Neural progenitor cell (in vitro differentiated cells): ENCODE results near the gene F13B. TPM values are rescaled to one million over a fixed set of nuclear protein-coding genes. Genes with fewer than 3 reads are reported as not detected.
A peak's percentile ranks its signal among the peaks of the same experiment; 100 is the strongest.
"Not testable (repeated sequence)": the region's sequence is repeated elsewhere in the genome, so short reads cannot be mapped to it uniquely, and the experiment has no call there.

Experiments
- DNase-seq: peaks from one replicate; pipeline ENCODE4 v3.0.0-alpha.2; 2016; ENCODE audit warnings: low spot score
- H2AFZ ChIP-seq: fragments of 200-600 bp; sonication (generic); replicated peaks from 2 replicates; pipeline ENCODE4 v1.6.1; 2016; ENCODE audit warnings: antibody characterized with exemption
- H3F3A ChIP-seq: fragments of 200-600 bp; sonication (generic); 2 replicates; pipeline ENCODE4 v1.6.1; 2016; ENCODE audit warnings: antibody characterized with exemption, low read depth
- H3K27ac ChIP-seq: fragments of 200-600 bp; sonication (generic); 2 replicates; pipeline ENCODE4 v1.5.1; 2016; ENCODE audit warnings: mild to moderate bottlenecking
- H3K27me3 ChIP-seq: fragments of 200-600 bp; sonication (generic); 2 replicates; pipeline ENCODE4 v1.6.1; 2016; ENCODE audit warnings: mild to moderate bottlenecking, moderate library complexity
- H3K36me3 ChIP-seq: fragments of 200-600 bp; sonication (generic); 2 replicates; pipeline ENCODE4 v1.5.1; 2016
- H3K4me1 ChIP-seq: fragments of 200-600 bp; sonication (generic); 2 replicates; pipeline ENCODE4 v1.6.1; 2016; ENCODE audit warnings: mixed run types
- H3K4me2 ChIP-seq: fragments of 200-600 bp; sonication (generic); 2 replicates; pipeline ENCODE4 v1.6.1; 2016
- H3K4me3 ChIP-seq: fragments of 200-600 bp; sonication (generic); 2 replicates; pipeline ENCODE4 v1.5.1; 2016
- H3K79me2 ChIP-seq: fragments of 200-600 bp; sonication (generic); 2 replicates; pipeline ENCODE4 v1.6.1; 2016; ENCODE audit warnings: low read depth
- H3K9ac ChIP-seq: fragments of 200-600 bp; sonication (generic); 2 replicates; pipeline ENCODE4 v1.6.1; 2016
- H3K9me3 ChIP-seq: fragments of 200-600 bp; sonication (generic); 2 replicates; pipeline ENCODE4 v1.5.1; 2016; ENCODE audit warnings: low read depth
- H4K20me1 ChIP-seq: fragments of 200-600 bp; sonication (generic); 2 replicates; pipeline ENCODE4 v1.6.1; 2016; ENCODE audit warnings: low read depth
- H3K27ac Mint-ChIP-seq: 3 replicates; pipeline ENCODE4 v1.8.0; 2021; ENCODE audit warnings: mixed read lengths
- H3K27me3 Mint-ChIP-seq: 2 replicates; pipeline ENCODE4 v1.8.0; 2022; ENCODE audit warnings: low read depth, mild to moderate bottlenecking, inconsistent platforms, moderate library complexity, mixed read lengths; ENCODE audit not compliant: insufficient read depth
- H3K36me3 Mint-ChIP-seq: 3 replicates; pipeline ENCODE4 v1.8.0; 2021; ENCODE audit warnings: mixed read lengths
- H3K4me1 Mint-ChIP-seq: 3 replicates; pipeline ENCODE4 v1.8.0; 2021; ENCODE audit warnings: mixed read lengths
- H3K4me3 Mint-ChIP-seq: 3 replicates; pipeline ENCODE4 v1.8.0; 2021; ENCODE audit warnings: mild to moderate bottlenecking, moderate library complexity, mixed read lengths
- H3K9me3 Mint-ChIP-seq: 3 replicates; pipeline ENCODE4 v1.8.0; 2020; ENCODE audit warnings: mixed read lengths
- EZH2 ChIP-seq: fragments of 200-600 bp; sonication (generic); IDR thresholded peaks from 2 replicates; pipeline ENCODE4 v1.6.1; 2017; ENCODE audit warnings: antibody characterized with exemption, mild to moderate bottlenecking, moderate library complexity
- EZH2phosphoT487 ChIP-seq: fragments of 200-600 bp; sonication (generic); IDR thresholded peaks from 2 replicates; pipeline ENCODE4 v1.6.1; 2017; ENCODE audit warnings: antibody characterized with exemption
- total RNA-seq: library from RNA; depleted of rRNA; stranded (reverse); fragments of >200 nt; gene quantifications from 2 replicates; pipeline ENCODE4 v1.2.3, GENCODE V29; 2015; ENCODE audit warnings: low replicate concordance
- TF ChIP-seq, protein P1 (sequence below): fragments of 200-600 bp; sonication (generic); IDR thresholded peaks from 2 replicates; pipeline ENCODE4 v1.5.1; 2017; ENCODE audit warnings: antibody characterized with exemption, mild to moderate bottlenecking

F13B gene
- total RNA-seq, 1 donor from 2014 or later, result not detected

DNA sequence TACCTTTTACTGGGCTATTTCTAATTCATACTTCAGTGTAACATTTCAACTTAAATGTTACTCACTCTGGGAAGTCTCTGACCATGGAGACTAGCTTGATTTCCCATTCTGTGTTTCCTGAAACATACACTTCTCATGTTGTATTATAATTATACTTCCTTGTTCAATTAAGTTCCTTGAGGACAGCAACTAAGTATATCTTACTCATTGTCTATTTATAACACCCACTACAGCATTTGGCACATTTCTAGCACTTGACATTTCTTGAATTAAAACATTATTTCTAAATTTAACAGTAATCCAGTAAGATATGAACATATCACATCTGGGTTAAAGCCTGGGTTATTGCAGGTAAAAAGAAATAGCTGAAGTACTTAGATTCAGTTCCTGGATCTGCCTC is 32.4 kb upstream of the F13B start:
- H3K27me3 Mint-ChIP-seq, result no peaks in the 10 kb centered on the region
- H3K4me2 ChIP-seq, result no peak overlapping the region
- TF ChIP-seq EZH2, result no peak
- TF ChIP-seq, protein P1, sequence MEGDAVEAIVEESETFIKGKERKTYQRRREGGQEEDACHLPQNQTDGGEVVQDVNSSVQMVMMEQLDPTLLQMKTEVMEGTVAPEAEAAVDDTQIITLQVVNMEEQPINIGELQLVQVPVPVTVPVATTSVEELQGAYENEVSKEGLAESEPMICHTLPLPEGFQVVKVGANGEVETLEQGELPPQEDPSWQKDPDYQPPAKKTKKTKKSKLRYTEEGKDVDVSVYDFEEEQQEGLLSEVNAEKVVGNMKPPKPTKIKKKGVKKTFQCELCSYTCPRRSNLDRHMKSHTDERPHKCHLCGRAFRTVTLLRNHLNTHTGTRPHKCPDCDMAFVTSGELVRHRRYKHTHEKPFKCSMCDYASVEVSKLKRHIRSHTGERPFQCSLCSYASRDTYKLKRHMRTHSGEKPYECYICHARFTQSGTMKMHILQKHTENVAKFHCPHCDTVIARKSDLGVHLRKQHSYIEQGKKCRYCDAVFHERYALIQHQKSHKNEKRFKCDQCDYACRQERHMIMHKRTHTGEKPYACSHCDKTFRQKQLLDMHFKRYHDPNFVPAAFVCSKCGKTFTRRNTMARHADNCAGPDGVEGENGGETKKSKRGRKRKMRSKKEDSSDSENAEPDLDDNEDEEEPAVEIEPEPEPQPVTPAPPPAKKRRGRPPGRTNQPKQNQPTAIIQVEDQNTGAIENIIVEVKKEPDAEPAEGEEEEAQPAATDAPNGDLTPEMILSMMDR, result no peak
- no peak for TF ChIP-seq EZH2phosphoT487
- H3K9ac ChIP-seq, result no peak overlapping the region
- no peak overlapping the region for H3K4me3 ChIP-seq
- no peak overlapping the region for H3K4me3 Mint-ChIP-seq
- peaks cover 9% of the 10 kb centered on the region for H3K9me3 Mint-ChIP-seq
- H3K4me1 ChIP-seq, result no peaks in the 10 kb centered on the region
- no peak overlapping the region for H3K27ac Mint-ChIP-seq
- no peak overlapping the region for H3K27ac ChIP-seq
- no peaks in the 10 kb centered on the region for H4K20me1 ChIP-seq
- DNase-seq, result no peak
- H3K4me1 Mint-ChIP-seq, result peaks cover 4% of the 10 kb centered on the region
- peaks cover 13% of the 10 kb centered on the region for H3K9me3 ChIP-seq
- H3F3A ChIP-seq, result no peaks in the 10 kb centered on the region
- H3K79me2 ChIP-seq, result no peaks in the 10 kb centered on the region
- peaks cover 32% of the 10 kb centered on the region for H3K36me3 ChIP-seq
- H3K27me3 ChIP-seq, result no peaks in the 10 kb centered on the region
- H3K36me3 Mint-ChIP-seq, result peaks cover 36% of the 10 kb centered on the region
- no peak overlapping the region for H2AFZ ChIP-seq

DNA sequence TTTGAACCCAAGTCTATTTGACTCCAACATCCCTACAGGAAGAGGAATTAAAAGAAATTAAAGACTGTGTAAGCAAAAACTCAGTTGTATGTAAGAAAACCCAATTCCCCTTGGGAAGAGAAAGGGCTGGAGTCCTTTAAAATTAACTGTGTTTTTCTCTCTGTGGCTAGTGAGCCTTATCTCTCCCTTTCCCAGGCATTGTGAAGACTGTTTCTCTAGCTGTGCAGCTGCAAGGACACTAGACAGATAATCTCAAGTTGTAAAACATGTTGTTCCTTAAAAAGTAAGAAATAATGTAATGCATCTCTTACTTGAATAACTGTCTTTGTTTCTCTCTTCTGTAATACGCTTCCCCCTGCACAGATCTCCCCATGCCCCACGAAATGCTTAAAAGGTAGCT is 29.9 kb upstream of the F13B start:
- DNase-seq, result peak; percentile 11
- H3K9me3 Mint-ChIP-seq, H3K79me2 ChIP-seq, H3K4me3 Mint-ChIP-seq, H3K9ac ChIP-seq, H3K4me1 ChIP-seq, H3K27me3 Mint-ChIP-seq, H3K4me2 ChIP-seq, H3K27me3 ChIP-seq, H3K4me1 Mint-ChIP-seq, H2AFZ ChIP-seq, H3K27ac Mint-ChIP-seq, H3F3A ChIP-seq, H4K20me1 ChIP-seq, H3K9me3 ChIP-seq, H3K27ac ChIP-seq, H3K4me3 ChIP-seq: not testable (repeated sequence)
- H3K36me3 ChIP-seq, result peaks cover 33% of the 10 kb centered on the region
- peaks cover 21% of the 10 kb centered on the region for H3K36me3 Mint-ChIP-seq

DNA sequence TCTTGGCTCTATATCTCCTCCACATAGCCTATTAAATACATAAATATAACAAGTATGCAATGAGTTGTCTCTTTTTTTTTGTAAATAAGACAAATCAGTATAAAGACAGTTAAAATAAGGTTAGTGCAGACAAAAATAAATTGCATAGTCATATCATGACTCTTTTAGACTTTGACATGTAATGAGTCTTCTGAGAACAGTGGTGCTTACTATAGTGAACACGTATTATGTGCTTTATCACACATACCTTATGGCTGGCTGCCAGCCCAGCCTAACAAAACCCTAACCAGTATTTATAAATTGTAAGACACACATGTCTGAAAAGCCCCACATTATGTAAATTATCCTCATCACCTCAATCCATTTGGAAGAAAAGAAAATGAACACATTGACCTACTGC is 29.1 kb upstream of the F13B start:
- H3K36me3 ChIP-seq, result peaks cover 37% of the 10 kb centered on the region
- Mint-ChIP-seq H3K4me3 (no peak overlapping the region), H3K4me1 (peaks cover 4% of the 10 kb centered on the region), H3K27ac (no peak overlapping the region), H3K9me3 (no peaks in the 10 kb centered on the region), H3K27me3 (no peaks in the 10 kb centered on the region), H3K36me3 (peaks cover 20% of the 10 kb centered on the region)
- DNase-seq, result no peak
- H2AFZ ChIP-seq, result no peak overlapping the region
- no peak overlapping the region for H3K4me2 ChIP-seq
- H3F3A ChIP-seq, result no peaks in the 10 kb centered on the region
- TF ChIP-seq, protein P1, result no peak
- no peak for TF ChIP-seq EZH2
- TF ChIP-seq EZH2phosphoT487, result no peak
- no peaks in the 10 kb centered on the region for H3K9me3 ChIP-seq
- H3K27me3 ChIP-seq, result no peaks in the 10 kb centered on the region
- no peaks in the 10 kb centered on the region for H3K4me1 ChIP-seq
- no peaks in the 10 kb centered on the region for H4K20me1 ChIP-seq
- H3K79me2 ChIP-seq, result no peaks in the 10 kb centered on the region
- no peak overlapping the region for H3K27ac ChIP-seq
- no peak overlapping the region for H3K4me3 ChIP-seq
- H3K9ac ChIP-seq, result no peak overlapping the region

DNA sequence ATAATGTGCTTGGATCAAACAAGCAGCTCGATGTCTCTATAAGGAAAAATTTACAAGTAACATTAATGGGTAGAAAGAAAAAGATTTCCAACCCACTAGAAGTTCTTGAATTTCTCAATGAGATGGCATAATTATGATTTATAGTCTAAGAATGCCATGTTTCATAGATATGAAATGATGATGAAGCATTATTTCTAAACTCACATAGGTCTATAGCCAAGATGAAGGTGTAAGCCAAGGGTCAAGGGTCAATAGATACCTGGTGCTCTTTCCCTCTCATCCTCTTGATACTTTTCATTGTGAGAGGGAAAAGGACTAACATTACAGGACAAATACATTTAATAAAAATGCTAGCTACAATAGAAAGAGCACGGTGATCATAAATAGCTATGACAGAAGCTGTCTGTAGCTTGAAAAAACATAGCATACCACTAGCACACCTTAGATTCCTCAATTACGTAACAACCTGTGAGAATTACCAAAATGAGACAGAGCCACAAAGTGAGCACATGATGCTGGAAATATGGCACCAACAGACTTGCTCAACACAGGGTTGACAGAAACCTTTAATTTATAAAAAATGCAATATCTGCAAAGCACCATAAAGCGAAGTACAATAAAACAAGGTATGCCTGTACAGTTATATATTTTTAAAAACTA is 26.3 kb upstream of the F13B start:
- no peaks in the 10 kb centered on the region for H3K27me3 Mint-ChIP-seq
- H3K4me3 Mint-ChIP-seq, result no peak overlapping the region
- H3K4me2 ChIP-seq, result no peak overlapping the region
- H3F3A ChIP-seq, result no peaks in the 10 kb centered on the region
- H3K27ac Mint-ChIP-seq, result no peak overlapping the region
- H3K27ac ChIP-seq, result no peak overlapping the region
- no peaks in the 10 kb centered on the region for H4K20me1 ChIP-seq
- H3K4me3 ChIP-seq, result no peak overlapping the region
- H2AFZ ChIP-seq, result no peak overlapping the region
- no peaks in the 10 kb centered on the region for H3K9me3 ChIP-seq
- H3K79me2 ChIP-seq, result no peaks in the 10 kb centered on the region
- peaks cover 4% of the 10 kb centered on the region for H3K4me1 Mint-ChIP-seq
- peaks cover 55% of the 10 kb centered on the region for H3K36me3 ChIP-seq
- H3K27me3 ChIP-seq, result no peaks in the 10 kb centered on the region
- DNase-seq, result no peak
- H3K4me1 ChIP-seq, result no peaks in the 10 kb centered on the region
- TF ChIP-seq EZH2, result no peak
- TF ChIP-seq, protein P1, result no peak
- H3K9ac ChIP-seq, result no peak overlapping the region
- no peaks in the 10 kb centered on the region for H3K9me3 Mint-ChIP-seq
- H3K36me3 Mint-ChIP-seq, result peaks cover 26% of the 10 kb centered on the region
